ENCODE data around the gene PLAC8. TPM values are rescaled to one million over a fixed set of nuclear protein-coding genes. Genes with fewer than 3 reads are reported as not detected.

The PLAC8 gene
- total RNA-seq, 1 experiment from 2014 or later: 6.3 TPM

DNA sequence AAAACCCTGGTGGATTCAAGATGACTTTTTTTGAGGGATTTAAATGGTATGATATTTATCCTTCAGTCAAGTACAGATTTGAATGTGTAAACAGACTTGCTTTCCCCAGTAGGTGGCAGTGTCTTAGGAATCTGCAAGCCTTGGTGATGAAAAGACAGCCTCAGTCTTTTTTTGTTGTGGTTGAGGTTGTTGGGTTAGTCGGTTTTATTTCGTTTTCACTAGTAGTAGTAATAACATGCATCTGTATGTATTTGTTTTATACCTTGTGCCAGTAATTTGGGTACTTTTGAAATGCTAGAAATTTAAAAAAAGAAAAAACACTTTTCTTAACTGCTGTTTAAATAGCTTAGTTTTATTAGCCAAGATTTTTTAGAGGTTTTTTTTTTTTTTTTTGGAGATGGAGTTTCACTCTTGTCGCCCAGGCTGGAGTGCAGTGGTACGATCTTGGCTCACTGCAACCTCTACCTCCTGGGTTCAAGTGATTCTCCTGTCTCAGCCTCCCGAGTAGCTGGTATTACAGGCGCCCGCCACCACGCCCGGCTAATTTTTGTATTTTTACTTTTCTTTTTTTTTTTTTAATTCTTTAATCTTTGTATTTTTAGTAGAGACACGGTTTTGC, 40.3 kb downstream of the PLAC8 start:
- BruUV-seq (replicated peaks): no TSS peak
- no peak overlapping the region for H3K27ac Mint-ChIP-seq (ENCODE audit: unreplicated experiment)
- H3K4me3 Mint-ChIP-seq (ENCODE audit: low read depth, unreplicated experiment): no peak overlapping the region
- CTCF ChIA-PET: interaction anchor here (0.6 to 1.6 kb wide), 7 partner anchors 36 to 707 kb away, joined by 3 to 11 read pairs (median 5); no protein-coding TSS in a partner anchor
- intact Hi-C loops (cut with micrococcal nuclease; ENCODE audit: unreplicated experiment): loop anchor here (1.0 to 5.0 kb wide), 3 partner anchors 179 to 208 kb away; partner anchors contain the start of gene COQ2
- peak; percentile 52 for DNase-seq
- TF ChIP-seq CTCF (IDR thresholded peaks at IDR 0.05; ENCODE audit: unreplicated experiment): peak; percentile 37
- no peaks in the 10 kb centered on the region for H3K27me3 Mint-ChIP-seq (ENCODE audit: unreplicated experiment)
- peaks cover 16% of the 10 kb centered on the region for H3K36me3 Mint-ChIP-seq (ENCODE audit: insufficient read depth, unreplicated experiment)
- H3K4me1 Mint-ChIP-seq (ENCODE audit: low read depth, unreplicated experiment): no peaks in the 10 kb centered on the region
- H3K9me3 Mint-ChIP-seq (ENCODE audit: low read depth, unreplicated experiment): no peaks in the 10 kb centered on the region

GRCh38 chr4:83071116-83071515, 43.4 kb downstream of the PLAC8 start:
- TF ChIP-seq CTCF (IDR thresholded peaks at IDR 0.05; ENCODE audit: unreplicated experiment): no peak
- no peak overlapping the region for H3K27ac Mint-ChIP-seq (ENCODE audit: unreplicated experiment)
- no TSS peak for BruUV-seq (replicated peaks)
- intact Hi-C loops (cut with micrococcal nuclease; ENCODE audit: unreplicated experiment): loop anchor here (5.0 kb wide), 1 partner anchor 211 kb away; the partner anchor contains the start of gene COQ2
- peaks cover 15% of the 10 kb centered on the region for H3K36me3 Mint-ChIP-seq (ENCODE audit: insufficient read depth, unreplicated experiment)
- CTCF ChIA-PET: no interaction called here
- no peaks in the 10 kb centered on the region for H3K27me3 Mint-ChIP-seq (ENCODE audit: unreplicated experiment)
- no peak overlapping the region for H3K4me3 Mint-ChIP-seq (ENCODE audit: low read depth, unreplicated experiment)
- no peaks in the 10 kb centered on the region for H3K9me3 Mint-ChIP-seq (ENCODE audit: low read depth, unreplicated experiment)
- DNase-seq: no peak
- H3K4me1 Mint-ChIP-seq (ENCODE audit: low read depth, unreplicated experiment): no peaks in the 10 kb centered on the region

GRCh38 chr4:83067058-83067639, 47.4 kb downstream of the PLAC8 start:
- Mint-ChIP-seq H3K4me1 (ENCODE audit: low read depth, unreplicated experiment) (no peaks in the 10 kb centered on the region), H3K27ac (ENCODE audit: unreplicated experiment) (no peak overlapping the region), H3K4me3 (ENCODE audit: low read depth, unreplicated experiment) (no peak overlapping the region), H3K27me3 (ENCODE audit: unreplicated experiment) (no peaks in the 10 kb centered on the region), H3K36me3 (ENCODE audit: insufficient read depth, unreplicated experiment) (peaks cover 15% of the 10 kb centered on the region), H3K9me3 (ENCODE audit: low read depth, unreplicated experiment) (no peaks in the 10 kb centered on the region)
- intact Hi-C loops (cut with micrococcal nuclease; ENCODE audit: unreplicated experiment): no loop called here
- TF ChIP-seq CTCF (IDR thresholded peaks at IDR 0.05; ENCODE audit: unreplicated experiment): no peak
- peak; percentile 3 for DNase-seq
- no TSS peak for BruUV-seq (replicated peaks)
- CTCF ChIA-PET: no interaction called here

- Mint-ChIP-seq H3K27me3 (ENCODE audit: unreplicated experiment) (no peaks in the 10 kb centered on the region), H3K4me3 (ENCODE audit: low read depth, unreplicated experiment) (no peak overlapping the region), H3K4me1 (ENCODE audit: low read depth, unreplicated experiment) (no peaks in the 10 kb centered on the region), H3K36me3 (ENCODE audit: insufficient read depth, unreplicated experiment) (peaks cover 16% of the 10 kb centered on the region), H3K9me3 (ENCODE audit: low read depth, unreplicated experiment) (no peaks in the 10 kb centered on the region), H3K27ac (ENCODE audit: unreplicated experiment) (no peak overlapping the region)
- no TSS peak for BruUV-seq (replicated peaks)
- CTCF ChIA-PET: no interaction called here
- intact Hi-C loops (cut with micrococcal nuclease; ENCODE audit: unreplicated experiment): no loop called here
- no peak for TF ChIP-seq CTCF (IDR thresholded peaks at IDR 0.05; ENCODE audit: unreplicated experiment)
- DNase-seq: no peak
These were observed 49.3 kb downstream of the PLAC8 start for GRCh38 chr4:83065266-83065665.

Data from Calu3 (cell line).